Spinal cord (tissue), 10 donors: Measurements from ENCODE around the gene C4orf50. TPM values are rescaled to one million over a fixed set of nuclear protein-coding genes. Genes with fewer than 3 reads are reported as not detected.

Experiments
- DNase-seq, 6 donors: peaks; one replicate each; pipeline versions ENCODE4 v3.0.0 to v3.0.0-alpha.2; 2013 to 2015; ENCODE audit warnings: low spot score in 6 of 6, low read depth in 4 of 6
- H3K27ac ChIP-seq: one replicate; pipeline ENCODE4 v1.5.1; 2013; ENCODE audit warnings: low read depth, low read length, control low read depth
- H3K27me3 ChIP-seq: one replicate; pipeline ENCODE4 v1.6.1; 2013; ENCODE audit warnings: low read length; ENCODE audit not compliant: control insufficient read depth, insufficient read depth
- H3K36me3 ChIP-seq: one replicate; pipeline ENCODE4 v1.6.1; 2013; ENCODE audit warnings: low read length; ENCODE audit not compliant: control insufficient read depth, insufficient read depth
- H3K4me1 ChIP-seq: one replicate; pipeline ENCODE4 v1.6.1; 2013; ENCODE audit warnings: low read length; ENCODE audit not compliant: control insufficient read depth, insufficient read depth
- H3K4me3 ChIP-seq: one replicate; pipeline ENCODE4 v1.5.1; 2013; ENCODE audit warnings: low read depth, low read length, control low read depth
- H3K9me3 ChIP-seq: one replicate; pipeline ENCODE4 v1.6.1; 2013; ENCODE audit warnings: low read length; ENCODE audit not compliant: control insufficient read depth, insufficient read depth
- WGBS: methylation state at CpG from one replicate; pipeline ENCODE4 v1.1.5; 2013; ENCODE audit warnings: missing lambda C conversion rate; ENCODE audit not compliant: insufficient coverage; 5-methylcytosine and 5-hydroxymethylcytosine counted together
- polyA plus RNA-seq, 2 donors: library from polyadenylated mRNA; unstranded; fragments of 120-200 nt; gene quantifications; one replicate each; pipeline ENCODE4 v1.2.1, GENCODE V29; 2013; ENCODE audit not compliant: insufficient read length in 2 of 2
- total RNA-seq, 2 donors: library from RNA; depleted of rRNA in 1 of 2; stranded (reverse); fragments of 120-200 nt in 1 of 2; fragments of >200 nt in 1 of 2; gene quantifications; one replicate each; pipeline versions ENCODE4 v1.2.3 to v1.2.4, GENCODE V29; 2013 to 2014
- donor health status: healthy.

The C4orf50 gene
- total and polyA plus RNA-seq, 4 donors, result 1.9 to 6.4 (median 2.7) TPM

- Histone ChIP-seq H3K4me1 (peaks cover 49% of the 10 kb centered on the region), H3K27ac (no peak overlapping the region), H3K9me3 (no peaks in the 10 kb centered on the region), H3K36me3 (no peaks in the 10 kb centered on the region), H3K27me3 (peaks cover 22% of the 10 kb centered on the region), H3K4me3 (no peak overlapping the region)
- 42% methylated on average over 4 of the region's 7 CpGs for WGBS
- DNase-seq, result no peak
These were observed 124.0 kb downstream of the C4orf50 start for GRCh38 chr4:5894266-5894665.

GRCh38 chr4:5893591-5893990 is 124.6 kb downstream of the C4orf50 start:
- no peak for DNase-seq
- no peaks in the 10 kb centered on the region for H3K9me3 ChIP-seq
- H3K27ac ChIP-seq, result no peak overlapping the region
- H3K36me3 ChIP-seq, result no peaks in the 10 kb centered on the region
- peaks cover 56% of the 10 kb centered on the region for H3K4me1 ChIP-seq
- H3K27me3 ChIP-seq, result peaks cover 22% of the 10 kb centered on the region
- 33% methylated on average over 5 of the region's 8 CpGs for WGBS
- peak overlapping the region; percentile 18 for H3K4me3 ChIP-seq

GRCh38 chr4:5893004-5893580 is 125.1 kb downstream of the C4orf50 start, which contains the start of gene CRMP1:
CRMP1 (minus strand) TSS chr4:5893086; CDS start chr4:5892969, 117 bp downstream.
- WGBS, result 1% methylated on average over 61 of the region's 67 CpGs
- peak in 3 of 6 donors; percentile 66 to 96 (median 90) for DNase-seq
- H3K36me3 ChIP-seq, result no peaks in the 10 kb centered on the region
- H3K4me1 ChIP-seq, result peaks cover 57% of the 10 kb centered on the region
- H3K27me3 ChIP-seq, result peaks cover 22% of the 10 kb centered on the region
- H3K4me3 ChIP-seq, result peak within 1 kb of the TSS; percentile 57
- H3K9me3 ChIP-seq, result no peaks in the 10 kb centered on the region
- no peak within 1 kb of the TSS for H3K27ac ChIP-seq

GRCh38 chr4:5892323-5893003 is 125.8 kb downstream of the C4orf50 start:
- H3K9me3 ChIP-seq, result no peaks in the 10 kb centered on the region
- no peak overlapping the region for H3K27ac ChIP-seq
- peaks cover 61% of the 10 kb centered on the region for H3K4me1 ChIP-seq
- no peaks in the 10 kb centered on the region for H3K36me3 ChIP-seq
- WGBS, result under 1% methylated on average over 100 of the region's 100 CpGs
- peaks cover 22% of the 10 kb centered on the region for H3K27me3 ChIP-seq
- peak in 2 of 6 donors; percentile 35 to 59 for DNase-seq
- H3K4me3 ChIP-seq, result peak overlapping the region; percentile 57

- Histone ChIP-seq H3K27me3 (peaks cover 22% of the 10 kb centered on the region), H3K4me1 (peaks cover 68% of the 10 kb centered on the region), H3K9me3 (no peaks in the 10 kb centered on the region), H3K36me3 (peaks cover 4% of the 10 kb centered on the region), H3K27ac (no peak overlapping the region), H3K4me3 (peak overlapping the region; percentile 57)
- peak in 1 of 6 donors; percentile 17 for DNase-seq
- 11% methylated on average over 32 of the region's 34 CpGs for WGBS
These were observed 126.5 kb downstream of the C4orf50 start for GRCh38 chr4:5891563-5892322.

- Histone ChIP-seq H3K27ac (peak overlapping the region; percentile 64), H3K4me1 (peaks cover 79% of the 10 kb centered on the region), H3K9me3 (no peaks in the 10 kb centered on the region), H3K27me3 (peaks cover 22% of the 10 kb centered on the region), H3K36me3 (peaks cover 5% of the 10 kb centered on the region), H3K4me3 (peak overlapping the region; percentile 57)
- under 1% methylated on average over 41 of the region's 41 CpGs for WGBS
- DNase-seq, result peak in 5 of 6 donors; percentile 76 to 98 (median 87)
These were observed 128.0 kb downstream of the C4orf50 start for GRCh38 chr4:5890063-5890727.

- Histone ChIP-seq H3K27ac (no peak overlapping the region), H3K36me3 (peaks cover 7% of the 10 kb centered on the region), H3K9me3 (no peaks in the 10 kb centered on the region), H3K27me3 (peaks cover 22% of the 10 kb centered on the region), H3K4me1 (peaks cover 74% of the 10 kb centered on the region), H3K4me3 (peak overlapping the region; percentile 57)
- 7% methylated on average over 5 of the region's 8 CpGs for WGBS
- peak in 1 of 6 donors; percentile 17 for DNase-seq
These were observed 129.1 kb downstream of the C4orf50 start for GRCh38 chr4:5889002-5889696.

- WGBS, result 0% methylated on average over 60 of the region's 81 CpGs
- peak in 3 of 6 donors; percentile 71 to 96 (median 94) for DNase-seq
- peak overlapping the region; percentile 68 for H3K4me3 ChIP-seq
- peaks cover 7% of the 10 kb centered on the region for H3K36me3 ChIP-seq
- H3K27me3 ChIP-seq, result peaks cover 20% of the 10 kb centered on the region
- no peaks in the 10 kb centered on the region for H3K9me3 ChIP-seq
- no peak overlapping the region for H3K27ac ChIP-seq
- peaks cover 67% of the 10 kb centered on the region for H3K4me1 ChIP-seq
These were observed 129.8 kb downstream of the C4orf50 start for GRCh38 chr4:5888222-5889001.
